NCI-H1417 (cell line): Measurements from ENCODE around the gene SIRPG.
"Not testable (repeated sequence)": the region's sequence is repeated elsewhere in the genome, so short reads cannot be mapped to it uniquely, and the experiment has no call there.

Experiments used
- DNase-seq, 3 experiments: peaks; one replicate each; lab custom pipeline; 2025; lab: John Stamatoyannopoulos, UW

The SIRPG gene

GRCh38 chr20:1657556-1658334, at the start of gene SIRPG:
SIRPG (minus strand) TSS chr20:1657779; CDS start chr20:1657714, 65 bp downstream.
- DNase-seq = no peak

DNA sequence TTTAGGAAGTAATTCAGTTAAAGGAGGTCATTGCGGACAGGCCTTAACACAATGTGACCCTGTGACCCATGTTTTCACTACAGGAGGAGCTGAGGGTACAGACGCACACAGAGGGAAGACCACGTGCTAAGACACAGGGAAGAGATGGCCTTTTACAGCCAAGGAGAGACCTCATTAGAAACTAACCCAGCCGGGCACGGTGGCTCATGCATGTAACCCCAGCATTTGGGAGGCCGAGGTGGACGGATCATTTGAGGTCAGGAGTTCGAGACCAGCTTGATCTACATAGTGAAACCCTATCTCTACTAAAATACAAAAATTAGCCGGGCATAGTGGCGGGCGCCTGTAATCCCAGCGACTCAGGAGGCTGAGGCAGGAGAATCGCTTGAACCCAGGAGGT, 49.3 kb upstream of the SIRPG start:
- not testable (repeated sequence) for DNase-seq

DNA sequence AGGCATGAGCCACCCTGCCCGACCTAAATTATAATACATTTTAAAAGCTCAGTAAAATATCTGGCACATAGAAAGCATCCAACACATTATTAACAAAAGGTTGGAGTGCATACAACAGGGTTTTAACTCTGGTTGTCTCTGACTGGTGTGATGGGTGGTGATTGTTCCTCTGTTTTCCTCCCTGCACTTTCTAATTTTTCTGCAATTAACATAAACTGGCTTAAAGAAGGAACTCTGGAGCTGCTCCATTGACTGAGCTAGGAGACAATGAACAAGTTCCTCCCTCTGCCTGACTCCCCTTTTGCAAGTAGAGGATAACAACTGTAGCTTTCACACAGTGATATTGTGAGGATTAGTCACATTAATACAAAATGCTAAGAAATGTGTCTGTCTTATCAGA, 48.5 kb upstream of the SIRPG start:
- no peak for DNase-seq

DNA sequence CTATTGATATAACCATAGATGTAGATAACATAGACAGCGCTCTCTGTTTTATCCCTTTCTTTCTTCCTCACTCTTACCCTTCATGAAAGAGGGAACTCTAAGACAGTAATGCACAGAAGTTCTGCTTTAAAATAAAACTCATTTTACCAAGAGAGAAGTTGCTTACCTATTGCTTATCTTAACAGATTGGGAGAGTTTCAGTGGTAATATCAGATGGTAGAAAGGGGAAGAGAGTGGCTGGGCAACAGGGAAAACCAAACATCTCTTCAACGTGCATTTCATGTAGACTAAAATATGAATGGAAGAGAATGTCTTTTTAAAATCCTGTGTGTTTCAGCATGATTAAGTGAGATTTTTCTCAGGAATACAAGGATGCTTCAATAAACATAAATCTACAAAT, 45.3 kb upstream of the SIRPG start:
- DNase-seq = no peak

DNA sequence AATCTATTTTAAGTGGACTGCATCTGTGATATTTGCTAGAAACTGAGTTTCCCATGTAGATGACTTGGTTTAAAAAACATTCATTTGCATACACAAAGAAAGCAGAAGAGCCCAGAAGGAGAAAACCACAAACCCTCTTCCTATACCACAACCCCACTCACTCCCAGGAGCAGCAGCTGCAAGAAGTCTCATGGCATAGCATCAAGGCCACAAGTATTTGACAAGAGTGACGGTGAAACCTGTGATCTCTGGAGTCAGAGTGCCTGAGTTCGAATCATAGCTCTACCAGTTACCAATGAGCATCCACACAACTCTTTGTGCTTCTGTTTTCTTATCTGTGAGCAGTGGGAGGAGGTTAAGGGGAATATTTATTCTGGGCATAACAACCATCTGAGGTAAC, 44.7 kb upstream of the SIRPG start:
- DNase-seq = no peak

DNA sequence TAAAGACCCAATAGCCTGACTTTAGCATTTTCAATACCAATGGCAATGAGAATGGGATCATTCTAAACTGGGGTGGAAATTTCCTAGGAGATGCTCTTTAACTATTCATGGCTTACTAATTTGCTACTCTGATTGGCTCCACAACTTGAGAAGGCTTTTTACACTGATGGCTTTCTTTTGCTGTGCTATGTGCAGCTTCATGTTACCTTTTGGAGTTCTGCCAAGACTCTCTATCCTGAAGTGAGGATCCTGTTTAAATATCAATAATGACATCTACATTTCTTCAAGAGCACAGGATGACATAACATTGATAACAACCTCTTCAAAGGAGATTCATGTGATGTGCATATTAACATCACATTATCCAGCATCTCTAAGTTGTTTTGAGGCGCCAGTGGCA, 43.4 kb upstream of the SIRPG start:
- DNase-seq = peak in 2 of 3 experiments; percentile 51 to 73

GRCh38 chr20:1697592-1697991, 40.0 kb upstream of the SIRPG start:
- DNase-seq = no peak

DNA sequence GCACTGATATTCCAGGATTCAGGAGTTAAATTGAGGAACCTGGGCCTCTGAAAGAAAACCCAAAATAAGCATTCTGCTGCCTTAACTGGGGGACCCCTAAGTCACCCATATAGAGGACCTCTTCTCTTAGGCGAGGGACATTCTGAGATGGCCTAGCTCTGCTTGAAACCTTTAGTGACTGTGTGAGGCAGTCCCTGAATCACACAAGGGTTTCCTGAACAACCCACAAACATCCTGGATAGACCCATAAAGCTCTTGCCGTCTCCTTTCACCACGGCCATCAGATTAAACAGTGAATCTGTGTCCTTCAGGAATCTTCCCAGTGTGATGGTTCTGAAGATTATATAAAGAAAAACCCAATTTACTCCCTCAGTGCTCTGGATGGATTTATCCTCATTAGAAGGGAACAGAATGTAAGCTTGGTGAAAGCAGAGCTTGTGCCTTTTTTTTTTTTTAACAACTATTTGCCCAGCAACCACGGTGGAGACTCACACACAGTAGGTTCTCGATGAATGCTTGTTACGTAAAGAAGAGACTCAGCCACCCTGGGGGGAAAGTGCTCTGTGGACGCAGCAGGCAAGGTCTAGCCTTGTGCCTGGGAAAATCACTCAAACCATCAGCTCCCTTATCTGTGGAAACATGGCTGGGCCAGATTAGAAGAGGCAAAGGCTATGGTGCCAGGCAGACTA, 39.1 kb upstream of the SIRPG start:
- no peak for DNase-seq

DNA sequence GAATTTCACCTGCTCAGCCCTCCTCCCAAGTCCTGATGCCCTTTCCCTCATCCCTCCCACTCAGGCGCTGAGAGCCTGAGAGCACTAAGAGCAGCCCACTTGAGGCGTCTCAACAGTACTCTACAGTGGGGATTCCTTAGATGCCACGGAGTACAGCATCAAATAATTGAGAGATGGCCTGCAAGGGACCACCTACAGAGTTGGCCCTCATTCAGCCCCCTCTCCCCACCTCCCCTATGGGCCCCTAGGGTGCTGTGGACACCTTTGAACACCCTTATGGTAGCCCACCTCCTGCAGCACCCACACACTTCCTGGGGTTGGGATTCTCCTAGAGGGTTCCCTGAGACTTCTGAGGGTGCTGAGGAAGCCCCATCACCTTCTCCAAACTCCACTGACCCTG, 37.1 kb upstream of the SIRPG start:
- DNase-seq = no peak

DNA sequence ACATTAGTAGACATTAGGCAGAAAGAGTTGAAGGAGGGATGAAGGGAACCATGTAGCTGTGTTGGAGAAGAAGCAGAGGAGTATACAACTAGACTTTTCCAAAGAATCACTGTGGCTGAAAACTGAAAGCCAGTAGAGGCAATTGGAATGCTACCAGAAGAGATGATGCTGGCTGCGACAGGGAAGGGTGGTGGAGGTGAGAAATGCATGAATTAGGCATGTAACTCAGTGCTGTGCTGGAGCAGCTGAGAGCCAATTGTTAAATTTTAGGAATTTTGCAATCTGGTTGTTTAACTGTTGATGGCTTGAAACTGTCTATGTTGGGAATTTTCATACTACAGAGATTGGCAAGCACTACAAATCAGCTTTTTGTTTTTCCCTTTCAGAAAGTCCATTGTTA, 35.8 kb upstream of the SIRPG start:
- DNase-seq = no peak

GRCh38 chr20:1689721-1690120, 32.1 kb upstream of the SIRPG start:
- no peak for DNase-seq

- DNase-seq = no peak
Observed at GRCh38 chr20:1688886-1689538, 31.4 kb upstream of the SIRPG start.

- no peak for DNase-seq
Observed at GRCh38 chr20:1687053-1687452, 29.5 kb upstream of the SIRPG start.

DNA sequence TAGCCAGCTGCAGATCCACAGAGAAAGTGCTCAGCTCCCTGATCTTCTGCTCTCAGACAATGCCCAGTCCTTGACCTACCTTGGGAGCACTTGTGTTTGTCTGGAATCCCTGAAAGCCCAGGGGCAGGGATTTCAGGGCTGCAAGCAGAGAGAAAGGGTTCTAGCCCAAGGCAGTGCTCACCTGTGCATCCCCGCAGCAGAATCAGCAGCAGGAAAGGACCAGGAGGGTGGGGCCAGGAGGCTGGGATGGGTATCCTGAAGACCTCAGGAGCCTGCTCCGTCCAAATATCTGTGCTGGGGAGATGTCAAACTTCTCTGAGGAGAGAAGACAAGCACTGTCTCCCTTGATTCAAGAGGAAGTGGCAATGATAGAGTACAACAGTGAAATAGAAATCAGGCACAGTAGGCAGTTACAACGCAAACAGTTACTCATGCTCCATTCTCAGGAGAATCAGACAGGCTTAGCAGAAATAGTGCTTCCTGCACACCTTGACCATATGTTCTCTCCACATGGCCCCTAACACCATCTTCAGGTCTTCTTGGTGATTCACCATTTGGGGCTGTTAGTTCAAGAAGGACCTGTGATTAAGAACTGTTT, 28.7 kb upstream of the SIRPG start:
- no peak for DNase-seq

DNA sequence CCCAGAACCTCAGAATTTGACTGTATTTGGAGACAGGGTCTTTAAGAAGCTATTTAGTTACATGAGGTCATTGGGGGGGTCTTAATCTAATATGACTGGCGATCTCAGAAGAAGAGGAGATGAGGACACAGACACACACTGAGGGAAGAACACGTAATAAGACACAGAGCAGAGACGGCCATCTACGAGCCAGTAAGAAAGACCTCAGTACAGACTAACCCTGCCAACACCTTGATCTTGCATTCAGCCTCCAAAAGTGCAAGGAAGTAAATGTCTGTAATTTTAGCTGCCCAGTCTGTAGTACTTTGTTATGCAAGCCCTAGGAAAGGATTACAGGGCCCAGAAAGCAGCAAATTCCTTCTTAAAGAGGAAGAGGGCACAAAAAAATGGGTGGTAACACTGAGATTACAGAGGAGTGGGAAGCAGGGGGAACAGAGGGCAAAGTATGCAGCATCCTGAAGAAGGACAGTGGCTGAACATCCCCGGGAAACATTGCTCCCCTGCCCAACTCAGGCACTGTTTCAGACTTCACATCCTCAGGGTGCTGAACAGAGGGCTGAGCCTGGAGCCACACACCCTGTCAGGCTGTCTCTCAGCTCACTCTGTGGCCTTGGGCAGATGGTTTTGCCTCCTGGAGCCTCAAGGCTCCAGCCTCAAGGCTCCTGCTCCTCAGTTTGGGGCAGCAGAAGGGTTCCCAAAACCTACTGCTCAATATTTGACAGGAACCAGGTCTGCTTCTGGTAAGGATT, 27.9 kb upstream of the SIRPG start:
- no peak for DNase-seq

- no peak for DNase-seq
Observed at GRCh38 chr20:1684872-1685271, 27.3 kb upstream of the SIRPG start.

- DNase-seq = no peak
Observed at GRCh38 chr20:1676650-1677049, 19.1 kb upstream of the SIRPG start.

DNA sequence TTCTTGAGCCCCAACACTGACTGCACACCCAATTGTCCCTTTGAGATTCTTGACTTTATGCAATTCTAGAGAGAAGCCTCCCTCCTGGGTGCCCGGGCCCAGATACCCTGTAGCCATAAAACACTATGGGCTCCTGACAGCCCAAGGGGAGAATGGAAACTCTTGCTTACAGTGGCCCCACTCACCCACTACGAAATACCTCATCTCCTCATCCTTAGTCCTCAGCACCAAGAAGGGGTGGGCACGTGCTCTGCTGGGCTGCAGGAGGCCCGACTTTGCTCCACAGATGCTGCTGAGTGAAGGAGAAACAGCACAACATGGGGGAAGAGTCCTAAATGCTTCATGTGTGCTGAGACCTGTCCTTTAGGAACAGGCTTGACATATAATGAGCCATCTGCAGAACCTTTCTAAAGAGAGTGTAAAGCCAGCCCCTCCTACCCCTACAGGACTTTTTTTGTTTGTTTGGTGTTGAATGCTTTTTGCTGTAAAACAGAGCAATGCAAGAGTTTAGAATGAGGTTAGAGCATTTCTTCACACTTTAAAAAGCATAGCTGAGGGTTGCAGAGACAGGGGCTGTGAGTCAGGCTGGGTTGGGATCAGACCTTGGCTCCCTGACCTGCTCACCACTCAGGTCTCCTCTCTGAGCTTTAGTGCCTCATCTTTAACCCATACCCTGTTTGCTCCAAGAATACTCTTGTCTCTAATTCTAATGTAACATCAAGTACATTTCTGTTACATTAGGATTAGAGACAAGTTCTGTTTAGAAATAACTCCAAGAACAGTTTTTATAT, 17.6 kb upstream of the SIRPG start:
- no peak for DNase-seq

DNA sequence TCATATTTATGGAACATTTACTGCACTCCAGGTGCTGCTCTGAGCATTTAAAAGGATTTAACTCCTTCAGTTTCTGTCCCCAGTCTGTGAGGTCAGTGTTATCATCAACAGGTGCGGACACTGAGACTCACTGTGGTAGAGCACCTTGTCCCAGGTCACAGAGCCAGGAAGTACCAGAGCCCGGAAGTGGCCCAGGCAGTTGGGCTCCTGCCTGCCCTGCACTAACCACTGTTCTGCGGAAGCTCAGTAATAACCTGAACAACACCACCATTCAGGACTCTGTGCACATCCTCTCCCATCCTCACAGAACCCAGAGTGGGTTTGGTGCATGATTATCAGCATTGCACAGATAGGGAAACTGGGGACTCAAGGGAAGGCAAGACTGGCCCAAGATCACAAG, 16.8 kb upstream of the SIRPG start:
- DNase-seq = no peak

- DNase-seq = no peak
Observed at GRCh38 chr20:1673424-1673823, 15.8 kb upstream of the SIRPG start.

- DNase-seq = no peak
Observed at GRCh38 chr20:1672728-1673127, 15.1 kb upstream of the SIRPG start.
